Astrocyte (in vitro differentiated cells and primary cell): Measurements from ENCODE around the gene RUFY3. TPM values are rescaled to one million over a fixed set of nuclear protein-coding genes. Genes with fewer than 3 reads are reported as not detected.

Experiments
- DNase-seq: peaks from one replicate; pipeline ENCODE4 v3.0.0-alpha.2; 2010; ENCODE audit warnings: low read depth
- FAIRE-seq: peaks from 2 replicates; lab custom pipeline; 2011; peaks lifted over from hg19 to GRCh38; lab: Jason Lieb, UNC
- H2AFZ ChIP-seq: 2 replicates; pipeline ENCODE4 v1.6.0; 2012; ENCODE audit warnings: low read depth, low read length, inconsistent platforms
- H3K27ac ChIP-seq: 2 replicates; pipeline ENCODE4 v1.5.1; 2011; ENCODE audit warnings: low read depth, low read length, inconsistent platforms
- H3K27me3 ChIP-seq: 2 replicates; pipeline ENCODE4 v1.6.0; 2011; ENCODE audit warnings: low read length, inconsistent platforms; ENCODE audit not compliant: insufficient read depth
- H3K36me3 ChIP-seq: 2 replicates; pipeline ENCODE4 v1.5.1; 2011; ENCODE audit warnings: low read length, inconsistent platforms; ENCODE audit not compliant: insufficient read depth
- H3K4me1 ChIP-seq: 2 replicates; pipeline ENCODE4 v1.5.1; 2011; ENCODE audit warnings: low read length, inconsistent platforms; ENCODE audit not compliant: insufficient read depth
- H3K4me2 ChIP-seq: 2 replicates; pipeline ENCODE4 v1.6.0; 2012; ENCODE audit warnings: low read length, inconsistent platforms
- H3K4me3 ChIP-seq: 2 replicates; pipeline ENCODE4 v1.5.1; 2011; ENCODE audit warnings: low read depth, mild to moderate bottlenecking, low read length, inconsistent platforms; ENCODE audit not compliant: insufficient read depth
- H3K79me2 ChIP-seq: 2 replicates; pipeline ENCODE4 v1.6.0; 2012; ENCODE audit warnings: mild to moderate bottlenecking, low read length, inconsistent platforms; ENCODE audit not compliant: insufficient read depth
- H3K9ac ChIP-seq: 2 replicates; pipeline ENCODE4 v1.6.0; 2012; ENCODE audit warnings: mild to moderate bottlenecking, low read length, inconsistent platforms
- H3K9me3 ChIP-seq: 2 replicates; pipeline ENCODE4 v1.5.1; 2012; ENCODE audit warnings: low read depth, mild to moderate bottlenecking, low read length, inconsistent platforms; ENCODE audit not compliant: insufficient read depth
- H4K20me1 ChIP-seq: 2 replicates; pipeline ENCODE4 v1.6.0; 2012; ENCODE audit warnings: low read length, inconsistent platforms; ENCODE audit not compliant: insufficient read depth
- H3K27ac Mint-ChIP-seq: one replicate; pipeline ENCODE4 v1.8.0; 2021; ENCODE audit warnings: mild to moderate bottlenecking, mixed read lengths; ENCODE audit not compliant: unreplicated experiment
- H3K27me3 Mint-ChIP-seq: one replicate; pipeline ENCODE4 v1.8.0; 2021; ENCODE audit warnings: low read depth, mixed read lengths; ENCODE audit not compliant: unreplicated experiment
- H3K36me3 Mint-ChIP-seq: one replicate; pipeline ENCODE4 v1.8.0; 2021; ENCODE audit warnings: low read depth, mixed read lengths; ENCODE audit not compliant: unreplicated experiment
- H3K4me1 Mint-ChIP-seq: one replicate; pipeline ENCODE4 v1.8.0; 2021; ENCODE audit warnings: low read depth, mixed read lengths; ENCODE audit not compliant: unreplicated experiment
- H3K4me3 Mint-ChIP-seq: one replicate; pipeline ENCODE4 v1.8.0; 2021; ENCODE audit warnings: mild to moderate bottlenecking, moderate library complexity, mixed read lengths; ENCODE audit not compliant: unreplicated experiment
- H3K9me3 Mint-ChIP-seq: one replicate; pipeline ENCODE4 v1.8.0; 2021; ENCODE audit warnings: mild to moderate bottlenecking, mixed read lengths; ENCODE audit not compliant: unreplicated experiment
- CTCF ChIP-seq: IDR thresholded peaks from 2 replicates; pipeline ENCODE4 v1.5.1; 2011; ENCODE audit warnings: low read depth, mild to moderate bottlenecking, inconsistent platforms, low read length, moderate library complexity; ENCODE audit not compliant: insufficient read depth
- EZH2 ChIP-seq: IDR thresholded peaks from 2 replicates; pipeline ENCODE4 v1.6.1; 2012; ENCODE audit warnings: mild to moderate bottlenecking, low read length, inconsistent platforms; ENCODE audit not compliant: insufficient read depth
- total RNA-seq: library from RNA; stranded (reverse); gene quantifications from 2 replicates; pipeline ENCODE4 v1.2.1, GENCODE V29; 2021

RUFY3 gene
- total RNA-seq, 1 donor from 2014 or later = 57.5 TPM

DNA sequence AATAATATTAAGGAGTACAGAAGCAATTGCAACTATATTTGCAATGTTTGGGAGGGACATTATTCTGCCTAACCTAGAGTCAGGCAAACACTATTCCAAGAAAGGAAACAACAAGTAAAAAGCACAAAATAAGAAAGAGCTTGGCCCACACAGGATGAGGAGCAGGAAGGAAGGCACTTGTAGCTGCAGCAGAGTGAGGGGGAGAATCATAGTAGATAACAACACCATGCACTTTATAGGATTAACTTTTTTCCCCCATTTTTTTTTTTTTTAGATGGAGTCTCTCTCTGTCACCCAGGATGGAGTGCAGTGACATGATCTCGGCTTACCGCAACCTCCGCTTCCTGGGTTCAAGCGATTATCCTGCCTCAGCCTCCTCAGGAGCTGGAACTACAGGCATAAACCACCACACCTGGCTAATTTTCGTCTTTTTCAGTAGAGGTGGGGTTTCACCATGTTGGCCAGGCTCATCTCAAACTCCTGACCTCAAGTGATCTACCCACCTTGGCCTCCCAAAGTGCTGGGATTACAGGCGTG is 45.1 kb upstream of the RUFY3 start:
- H3K27me3 Mint-ChIP-seq = no peaks in the 10 kb centered on the region
- no peak for FAIRE-seq

DNA sequence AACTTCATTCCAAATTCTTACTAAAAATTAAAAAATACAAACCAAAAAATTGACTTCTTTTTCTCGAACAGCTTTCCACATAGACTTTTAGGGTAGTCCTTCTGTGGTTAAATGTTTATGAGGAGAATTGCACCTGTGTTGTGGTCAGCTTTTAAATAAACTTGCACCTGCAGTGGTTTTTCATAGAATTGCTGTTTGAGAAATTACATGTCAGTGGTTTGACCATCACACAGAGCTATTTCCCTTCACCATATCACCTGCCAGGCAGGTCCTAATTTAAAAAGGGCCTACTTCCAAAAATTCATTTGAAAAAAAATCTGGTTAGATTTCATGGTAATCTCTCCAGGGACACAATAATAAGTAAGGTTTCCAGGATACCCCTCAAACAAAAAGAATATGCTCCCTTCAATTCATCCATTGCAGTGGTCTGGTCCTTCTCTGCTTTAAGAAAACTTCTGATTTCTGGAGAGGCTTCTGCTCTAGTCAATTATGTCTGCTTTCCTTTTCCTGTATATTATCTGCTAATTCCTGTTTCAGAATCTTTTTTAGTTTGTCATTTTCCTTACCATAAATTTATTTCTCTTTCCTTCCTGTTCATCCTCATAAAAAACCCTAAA is 43.3 kb upstream of the RUFY3 start:
- no peak for FAIRE-seq

More for the DNA sequence above, 45.1 kb upstream of the RUFY3 start:
- Mint-ChIP-seq H3K27ac (no peak overlapping the region), H3K36me3 (no peaks in the 10 kb centered on the region), H3K4me1 (no peaks in the 10 kb centered on the region), H3K9me3 (no peaks in the 10 kb centered on the region), H3K4me3 (no peak overlapping the region)
- peak overlapping the region; percentile 21 for H3K4me2 ChIP-seq
- peaks cover 5% of the 10 kb centered on the region for H3K4me1 ChIP-seq
- no peak overlapping the region for H3K4me3 ChIP-seq
- no peaks in the 10 kb centered on the region for H3K27me3 ChIP-seq
- no peaks in the 10 kb centered on the region for H3K79me2 ChIP-seq
- no peaks in the 10 kb centered on the region for H3K36me3 ChIP-seq
- H3K9ac ChIP-seq = peak overlapping the region; percentile 19
- no peak for TF ChIP-seq EZH2
- no peak for TF ChIP-seq CTCF
- no peak for DNase-seq
- H2AFZ ChIP-seq = no peak overlapping the region
- peak overlapping the region; percentile 40 for H3K27ac ChIP-seq
- no peaks in the 10 kb centered on the region for H3K9me3 ChIP-seq
- no peaks in the 10 kb centered on the region for H4K20me1 ChIP-seq

More for the DNA sequence above, 43.3 kb upstream of the RUFY3 start:
- no peak for DNase-seq
- TF ChIP-seq CTCF = no peak
- no peak for TF ChIP-seq EZH2
- Mint-ChIP-seq H3K4me1 (no peaks in the 10 kb centered on the region), H3K27ac (no peak overlapping the region), H3K4me3 (no peak overlapping the region), H3K36me3 (no peaks in the 10 kb centered on the region), H3K9me3 (no peaks in the 10 kb centered on the region), H3K27me3 (no peaks in the 10 kb centered on the region)
- Histone ChIP-seq H3K9me3 (no peaks in the 10 kb centered on the region), H3K36me3 (no peaks in the 10 kb centered on the region), H3K4me3 (no peak overlapping the region), H3K27ac (no peak overlapping the region), H3K4me1 (peaks cover 5% of the 10 kb centered on the region), H2AFZ (no peak overlapping the region), H3K9ac (no peak overlapping the region), H4K20me1 (no peaks in the 10 kb centered on the region), H3K27me3 (no peaks in the 10 kb centered on the region), H3K4me2 (no peak overlapping the region), H3K79me2 (no peaks in the 10 kb centered on the region)
